ENCODE data around the gene ADGRG1. TPM values are rescaled to one million over a fixed set of nuclear protein-coding genes. Genes with fewer than 3 reads are reported as not detected.
"Not testable (repeated sequence)": the region's sequence is repeated elsewhere in the genome, so short reads cannot be mapped to it uniquely, and the experiment has no call there.

Gene ADGRG1
- total RNA-seq, 1 experiment from 2014 or later: 26.9 TPM

DNA sequence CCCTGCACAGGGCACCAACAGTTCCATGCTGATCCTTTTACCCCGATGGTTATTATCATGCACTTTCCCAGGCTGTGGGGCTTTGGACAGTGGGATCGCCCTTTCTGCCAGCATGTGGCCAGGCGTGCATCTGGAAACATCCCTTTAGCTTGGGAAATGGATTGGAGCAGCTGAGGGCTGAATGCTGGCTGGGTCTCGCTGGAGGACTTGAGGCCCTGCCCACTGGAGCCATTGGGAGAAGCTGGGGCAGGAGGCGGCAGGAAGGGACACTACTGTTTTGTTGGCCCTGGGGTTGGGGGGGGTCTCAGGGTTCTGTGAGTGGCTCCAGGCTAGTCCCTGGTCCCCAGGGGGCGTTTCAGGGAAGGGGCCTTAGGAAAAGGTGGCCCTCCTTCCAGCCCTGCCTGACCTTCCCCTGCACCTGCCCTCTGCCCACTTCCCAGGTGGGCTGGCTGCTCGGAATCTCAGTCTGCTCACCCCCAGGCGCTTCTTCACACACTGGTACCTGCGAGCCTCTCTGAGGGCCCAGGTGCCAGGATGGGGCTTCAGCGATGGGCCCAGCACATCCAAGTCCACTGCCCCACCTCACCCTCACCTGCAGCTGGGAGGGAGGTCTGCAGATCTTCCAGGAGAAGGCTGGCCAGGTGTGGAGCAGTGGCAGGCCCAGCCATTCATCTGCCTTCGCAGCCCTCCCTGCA lies 38.1 kb downstream of the ADGRG1 start:
- no peak for DNase-seq (ENCODE audit: low spot score)

DNA sequence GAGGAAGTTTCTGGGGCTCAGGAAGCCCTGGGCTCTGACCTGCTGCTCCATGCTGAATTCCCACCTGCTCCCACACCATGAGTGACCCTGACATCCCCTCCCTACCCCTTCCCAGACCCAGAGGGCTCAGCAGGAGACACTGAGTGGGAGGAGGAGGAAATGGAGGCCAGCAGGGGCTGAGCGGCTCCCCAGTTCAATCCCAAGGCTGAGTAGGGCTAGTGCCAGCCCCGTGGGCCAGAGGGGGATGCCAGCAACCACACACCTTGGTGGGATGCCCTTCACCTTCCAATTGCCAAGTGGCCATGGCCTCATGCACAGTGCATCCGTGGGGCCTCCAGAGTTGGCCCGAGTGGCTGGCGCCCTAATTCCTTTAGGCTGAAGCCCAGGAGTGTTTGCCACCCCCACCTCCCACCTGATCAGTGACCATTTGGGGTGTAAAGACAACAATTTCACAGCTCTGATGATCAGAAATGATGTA lies 38.7 kb downstream of the ADGRG1 start:
- no peak for DNase-seq (ENCODE audit: low spot score)

DNA sequence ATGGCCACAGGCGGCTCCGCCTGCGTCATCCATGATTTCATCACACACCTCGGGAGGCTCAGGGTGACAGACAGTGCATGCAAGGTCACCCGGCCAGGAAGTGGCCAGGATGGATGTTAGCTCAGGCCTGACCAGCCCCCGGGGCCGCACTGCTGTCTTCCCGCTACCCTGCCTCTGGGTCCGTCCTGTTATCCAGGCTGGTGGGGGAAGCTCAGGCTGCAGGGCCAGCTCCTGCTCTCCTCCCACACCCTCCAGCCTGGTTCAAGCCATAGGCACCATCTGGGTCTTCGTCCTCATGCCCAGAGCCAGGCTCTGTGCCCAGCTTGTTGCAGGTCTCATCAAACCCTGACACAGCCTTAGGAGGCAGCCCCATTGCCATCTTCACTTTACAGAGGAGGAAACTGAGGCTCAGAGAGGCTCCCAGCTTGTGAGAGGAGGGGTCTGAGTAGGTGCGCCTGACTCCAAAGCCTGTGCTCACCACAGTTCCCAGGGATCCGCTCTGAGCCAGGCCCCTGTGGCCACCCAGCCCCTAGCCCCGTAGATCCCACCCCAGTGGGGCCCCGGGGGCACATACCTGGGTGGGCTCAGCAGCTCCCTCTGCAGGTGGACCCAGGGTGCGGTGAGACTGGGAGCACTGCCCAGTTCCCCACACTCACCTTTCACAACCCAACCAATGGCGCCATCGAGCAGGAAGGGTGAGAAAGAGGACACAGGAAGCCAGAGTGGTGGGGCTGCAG lies 39.3 kb downstream of the ADGRG1 start:
- peak; percentile 48 for DNase-seq (ENCODE audit: low spot score)

GRCh38 chr16:57668263-57668571 lies 39.8 kb downstream of the ADGRG1 start, which contains the start of gene ADGRG3:
TSS of gene ADGRG3 (plus strand) at chr16:57668306. CDS start at chr16:57668348, 42 bp downstream.
- DNase-seq (ENCODE audit: low spot score): no peak

GRCh38 chr16:57668630-57669475 lies 40.4 kb downstream of the ADGRG1 start:
- DNase-seq (ENCODE audit: low spot score): no peak

DNA sequence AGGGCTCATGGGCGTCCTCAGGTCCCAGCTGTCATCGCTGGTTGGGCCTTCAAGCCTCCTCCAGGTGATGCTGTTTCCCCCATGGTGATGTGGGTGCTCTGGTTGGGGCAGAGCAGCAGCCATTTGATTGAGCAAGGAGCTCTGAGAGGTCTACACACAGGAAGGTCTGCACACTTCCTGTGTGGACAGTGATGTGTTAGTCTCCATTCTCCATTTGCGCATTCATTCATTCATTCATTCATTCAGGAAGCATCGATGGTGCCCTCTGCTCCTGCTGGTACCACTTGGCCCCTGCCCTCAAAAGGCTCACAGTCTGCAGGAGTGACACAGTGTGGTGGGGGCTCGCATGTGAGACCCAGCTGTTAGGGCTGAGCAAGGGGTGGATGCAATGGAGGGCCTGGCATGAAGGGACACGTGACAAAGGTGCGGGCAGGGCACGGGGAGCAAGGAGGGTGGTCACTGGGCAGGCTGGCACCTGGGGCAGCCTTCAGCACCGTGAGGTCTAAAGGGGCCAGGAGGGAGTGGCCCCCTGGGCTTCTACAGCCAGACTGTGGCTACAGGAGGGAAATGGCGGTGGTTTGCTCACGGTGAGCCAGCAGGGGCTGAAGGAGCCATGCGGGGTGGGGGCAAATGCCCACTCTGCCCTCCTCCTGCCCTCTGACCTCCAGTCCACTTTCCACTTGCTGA lies 41.2 kb downstream of the ADGRG1 start:
- DNase-seq (ENCODE audit: low spot score): no peak

GRCh38 chr16:57670196-57670595 lies 41.8 kb downstream of the ADGRG1 start:
- no peak for DNase-seq (ENCODE audit: low spot score)

DNA sequence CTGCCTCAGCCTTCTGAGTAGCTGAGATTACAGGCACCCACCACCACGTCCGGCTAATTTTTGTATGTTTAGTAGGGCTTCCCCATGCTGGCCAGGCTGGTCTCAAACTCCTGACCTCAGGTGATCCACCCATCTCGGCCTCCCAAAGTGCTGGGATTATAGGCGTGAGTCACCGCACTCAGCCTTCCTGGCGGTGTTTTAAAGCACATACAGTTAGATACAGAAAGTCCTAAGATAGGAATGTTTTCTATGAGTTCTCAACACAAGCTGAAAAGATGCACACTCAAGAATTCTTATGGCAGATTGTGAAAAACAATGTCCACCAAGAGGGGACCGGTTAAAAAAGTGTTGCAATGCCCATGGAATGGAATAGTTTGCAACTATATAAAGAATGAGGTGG lies 43.0 kb downstream of the ADGRG1 start:
- not testable (repeated sequence) for DNase-seq (ENCODE audit: low spot score)

- DNase-seq (ENCODE audit: low spot score): no peak
These were observed 44.0 kb downstream of the ADGRG1 start for GRCh38 chr16:57672416-57672815.

DNA sequence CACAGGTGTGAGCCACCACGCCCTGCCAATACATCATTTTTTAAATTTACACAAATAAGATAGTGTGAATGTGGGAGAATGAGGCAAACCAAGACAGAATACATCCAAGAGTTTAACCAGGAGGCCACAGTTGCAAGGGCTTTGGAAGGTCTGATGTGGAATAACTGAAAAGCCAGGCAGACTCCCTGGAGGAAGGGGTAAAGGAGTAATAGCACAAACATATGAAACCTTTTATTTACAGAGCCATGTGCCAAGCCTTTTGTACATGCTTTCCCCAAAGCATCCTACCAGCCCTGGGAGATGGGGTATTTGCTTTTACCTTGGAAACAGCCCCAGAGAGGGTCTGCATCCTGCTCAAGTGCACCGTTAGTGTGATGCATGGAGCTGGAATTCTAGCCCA lies 44.4 kb downstream of the ADGRG1 start:
- no peak for DNase-seq (ENCODE audit: low spot score)

DNA sequence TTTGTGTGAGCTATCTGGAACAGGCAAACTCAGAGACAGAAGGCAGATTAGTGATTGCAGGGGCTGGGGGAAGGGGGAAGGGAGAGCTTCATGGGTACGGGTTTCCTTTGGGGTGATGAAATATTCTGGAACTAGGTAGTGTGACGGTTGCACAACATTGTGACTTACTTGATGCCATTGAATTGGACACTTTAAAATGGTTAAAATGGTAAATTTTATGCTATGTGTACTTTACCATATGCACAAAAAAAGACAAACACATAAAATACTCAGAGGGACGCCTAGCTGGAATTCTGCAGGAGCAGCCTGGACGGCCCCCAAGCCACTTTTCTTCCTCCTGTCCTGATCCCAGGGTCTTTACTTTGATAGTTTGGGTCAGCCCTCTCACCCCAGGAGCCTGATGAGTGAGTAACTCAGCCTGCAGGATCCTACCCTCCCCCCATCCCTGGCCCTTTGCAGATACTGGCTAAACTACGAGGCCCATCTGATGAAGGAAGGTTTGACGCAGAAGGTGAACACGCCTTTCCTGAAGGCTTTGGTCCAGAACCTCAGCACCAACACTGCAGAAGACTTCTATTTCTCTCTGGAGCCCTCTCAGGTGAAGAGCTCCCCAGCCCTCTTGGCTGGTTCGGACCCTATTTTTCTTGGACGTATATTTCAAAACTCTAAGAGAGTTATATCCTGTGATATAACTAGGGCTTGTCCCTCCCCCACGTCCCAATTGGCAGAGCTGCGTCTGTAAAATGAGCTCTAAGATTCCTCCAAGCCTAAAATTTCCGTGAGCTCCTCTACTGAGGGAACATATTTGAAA lies 47.5 kb downstream of the ADGRG1 start:
- no peak for DNase-seq (ENCODE audit: low spot score)

DNA sequence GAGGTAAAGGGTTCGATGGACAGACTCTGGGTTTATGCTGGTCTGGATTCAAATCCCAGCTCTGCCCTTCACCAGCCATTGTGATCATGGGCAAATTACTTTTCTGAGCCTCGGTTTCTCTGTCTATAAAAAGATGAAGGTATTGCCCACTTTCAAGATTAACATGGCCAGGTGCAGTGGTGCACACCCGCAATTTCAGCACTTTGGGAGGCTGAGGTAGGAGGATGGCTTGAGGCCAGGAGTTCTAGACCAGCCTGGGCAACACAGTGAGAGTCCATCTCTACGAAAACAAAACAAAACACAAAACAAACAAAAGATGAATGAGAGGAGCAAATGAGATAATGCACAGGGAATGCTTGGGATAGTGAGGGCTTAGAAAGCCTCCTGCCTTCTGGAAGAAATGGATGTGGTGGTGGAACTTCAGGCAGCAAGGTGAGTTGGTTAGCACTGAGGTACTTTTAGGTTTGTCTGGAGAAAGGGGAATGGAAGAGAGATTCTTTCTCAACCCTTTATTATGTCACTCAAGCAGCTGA lies 48.2 kb downstream of the ADGRG1 start:
- DNase-seq (ENCODE audit: low spot score): no peak

DNA sequence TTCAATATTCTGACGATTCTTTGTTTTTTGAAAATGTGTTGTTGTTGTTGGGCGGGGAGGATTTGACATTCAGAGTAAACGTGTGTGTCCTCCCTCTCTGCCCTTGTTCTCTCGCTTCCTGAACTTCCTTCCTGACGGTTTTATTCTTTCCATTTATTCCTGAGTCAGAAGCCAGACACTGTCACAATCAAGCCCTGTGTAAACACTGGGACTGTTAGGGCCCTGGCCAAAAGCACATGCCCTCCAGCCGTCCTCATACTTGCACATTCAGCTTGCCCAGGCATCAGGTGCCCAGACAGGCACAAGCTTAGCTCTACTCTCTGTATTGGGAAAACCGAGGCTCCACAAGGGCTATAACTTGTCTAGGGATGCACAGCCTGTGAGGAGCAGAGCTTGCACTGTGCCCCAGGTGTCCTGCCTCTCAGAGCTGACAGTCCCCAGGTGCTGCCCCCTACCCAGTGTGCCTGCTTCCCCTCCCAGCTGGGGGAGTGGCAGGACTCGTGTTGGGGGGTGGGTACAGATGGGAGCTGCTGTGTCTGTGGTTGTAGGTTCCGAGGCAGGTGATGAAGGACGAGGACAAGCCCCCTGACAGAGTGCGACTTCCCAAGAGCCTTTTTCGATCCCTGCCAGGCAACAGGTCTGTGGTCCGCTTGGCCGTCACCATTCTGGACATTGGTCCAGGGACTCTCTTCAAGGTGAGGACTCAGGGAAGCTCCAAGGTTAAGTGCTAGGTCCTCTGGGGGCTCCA lies 49.4 kb downstream of the ADGRG1 start:
- DNase-seq (ENCODE audit: low spot score): no peak

DNA sequence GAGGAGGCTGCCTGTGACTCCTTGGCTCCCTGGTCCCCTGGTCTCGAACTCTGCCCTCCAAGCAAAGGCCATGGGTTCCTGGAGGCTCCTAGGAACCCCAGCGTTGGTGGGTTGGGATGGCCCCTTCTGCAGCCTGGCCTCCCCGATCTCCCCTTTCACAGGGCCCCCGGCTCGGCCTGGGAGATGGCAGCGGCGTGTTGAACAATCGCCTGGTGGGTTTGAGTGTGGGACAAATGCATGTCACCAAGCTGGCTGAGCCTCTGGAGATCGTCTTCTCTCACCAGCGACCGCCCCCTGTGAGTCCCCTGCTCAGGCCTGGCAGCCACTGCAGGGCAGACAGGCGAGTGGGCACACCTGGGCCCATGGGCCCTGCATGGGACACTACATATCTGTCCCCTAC lies 50.6 kb downstream of the ADGRG1 start:
- DNase-seq (ENCODE audit: low spot score): no peak

DNA sequence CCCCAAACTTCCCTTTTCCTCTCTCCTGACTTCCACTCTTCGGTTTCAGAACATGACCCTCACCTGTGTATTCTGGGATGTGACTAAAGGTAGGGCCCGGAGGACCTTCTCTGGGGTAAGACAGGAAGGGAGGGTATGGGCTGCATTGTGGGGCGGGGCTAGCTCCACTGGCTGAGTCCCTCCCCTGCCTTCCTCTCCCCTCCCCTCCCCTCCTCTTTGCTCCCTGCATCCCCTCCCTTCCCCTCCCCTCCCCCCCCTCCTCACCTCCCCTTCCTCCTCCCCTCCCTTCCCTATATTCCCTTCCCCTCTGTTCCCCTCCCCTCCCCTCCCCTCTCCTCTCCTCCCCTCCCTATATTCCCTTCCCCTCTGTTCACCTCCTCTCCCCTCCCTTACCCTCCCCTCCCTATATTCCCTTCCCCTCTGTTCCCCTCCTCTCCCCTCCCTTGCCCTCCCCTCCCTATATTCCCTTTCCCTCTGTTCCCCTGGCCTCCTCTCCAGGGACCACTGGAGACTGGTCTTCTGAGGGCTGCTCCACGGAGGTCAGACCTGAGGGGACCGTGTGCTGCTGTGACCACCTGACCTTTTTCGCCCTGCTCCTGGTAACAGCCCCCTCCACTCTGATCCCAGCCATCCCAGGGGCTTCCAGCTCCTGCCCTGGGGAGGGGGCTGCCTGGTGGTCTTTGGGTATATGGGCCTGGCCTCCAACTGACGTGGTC lies 51.5 kb downstream of the ADGRG1 start:
- no peak for DNase-seq (ENCODE audit: low spot score)

- no peak for DNase-seq (ENCODE audit: low spot score)
These were observed 52.5 kb downstream of the ADGRG1 start for GRCh38 chr16:57680842-57681375.

DNA sequence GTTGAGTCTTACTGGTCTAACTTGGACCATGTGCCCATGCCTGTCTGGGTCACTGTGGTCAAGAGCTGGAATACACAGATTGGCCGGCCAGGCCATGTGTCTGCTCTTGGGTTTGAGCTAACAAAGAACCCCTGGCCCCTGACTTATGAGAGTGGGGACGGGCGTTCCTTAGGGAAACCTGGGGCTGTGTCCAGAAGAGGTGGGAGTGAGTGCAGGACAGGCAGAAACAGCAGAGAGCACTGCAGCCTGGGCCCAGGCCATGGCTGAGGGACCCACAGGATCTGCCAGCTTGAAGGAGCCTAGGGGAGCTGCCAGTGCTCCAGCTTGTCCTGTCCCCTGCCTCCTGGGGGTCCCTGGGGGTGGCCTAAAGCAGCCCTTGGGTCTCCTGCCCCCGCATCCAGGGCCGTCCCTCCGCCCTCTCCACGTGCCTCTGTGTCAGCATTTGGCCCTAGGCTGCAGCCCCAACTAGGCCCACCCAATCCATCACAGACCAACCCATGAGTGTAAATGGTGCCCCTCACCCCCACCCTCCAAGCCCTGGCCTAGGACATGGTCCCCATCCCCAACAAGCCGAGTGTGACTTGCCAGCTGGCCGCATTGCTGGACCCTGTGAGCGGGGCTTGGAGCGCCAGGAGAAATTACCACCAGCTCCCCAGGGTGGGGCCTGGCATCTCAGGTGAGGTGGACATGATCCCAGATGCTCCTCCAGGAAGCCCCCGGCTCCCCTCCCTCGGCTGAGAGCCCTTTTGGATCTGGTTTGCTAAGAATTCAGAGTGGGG lies 53.7 kb downstream of the ADGRG1 start:
- no peak for DNase-seq (ENCODE audit: low spot score)

Data from A172 (cell line).